NCI-H1105 treated with DMSO at 0.1 percent for 48 hours (cell line): ENCODE data around the gene NSG1.

Experiments used
- DNase-seq: peaks from one replicate; lab custom pipeline; 2025; lab: John Stamatoyannopoulos, UW

The NSG1 gene

GRCh38 chr4:4396628-4397440 is 9.9 kb downstream of the NSG1 start:
- no peak for DNase-seq

- DNase-seq = no peak
Observed at GRCh38 chr4:4397441-4397819, 10.5 kb downstream of the NSG1 start.

- DNase-seq = no peak
Observed at GRCh38 chr4:4398430-4398829, 11.5 kb downstream of the NSG1 start.

- DNase-seq = no peak
Observed at GRCh38 chr4:4401036-4401435, 14.1 kb downstream of the NSG1 start.

GRCh38 chr4:4402966-4403365 is 16.1 kb downstream of the NSG1 start:
- DNase-seq = no peak

- no peak for DNase-seq
Observed at GRCh38 chr4:4405358-4405962, 18.6 kb downstream of the NSG1 start.

- no peak for DNase-seq
Observed at GRCh38 chr4:4406455-4407298, 19.8 kb downstream of the NSG1 start.

GRCh38 chr4:4407299-4408131 is 20.6 kb downstream of the NSG1 start:
- no peak for DNase-seq

- DNase-seq = no peak
Observed at GRCh38 chr4:4408132-4408523, 21.2 kb downstream of the NSG1 start.

GRCh38 chr4:4408576-4409335 is 21.9 kb downstream of the NSG1 start:
- no peak for DNase-seq

- no peak for DNase-seq
Observed at GRCh38 chr4:4409416-4410115, 22.7 kb downstream of the NSG1 start.

GRCh38 chr4:4410271-4410670 is 23.4 kb downstream of the NSG1 start:
- no peak for DNase-seq

- no peak for DNase-seq
Observed at GRCh38 chr4:4411906-4412305, 25.0 kb downstream of the NSG1 start.

- DNase-seq = no peak
Observed at GRCh38 chr4:4412641-4413372, 25.9 kb downstream of the NSG1 start.

GRCh38 chr4:4413373-4413725 is 26.4 kb downstream of the NSG1 start:
- DNase-seq = no peak

GRCh38 chr4:4413806-4414205 is 26.9 kb downstream of the NSG1 start:
- no peak for DNase-seq

- DNase-seq = no peak
Observed at GRCh38 chr4:4415107-4415805, 28.4 kb downstream of the NSG1 start.

GRCh38 chr4:4415806-4416805 is 29.2 kb downstream of the NSG1 start:
- DNase-seq = no peak
